ENCODE measurements around the gene FBXO46. TPM values are rescaled to one million over a fixed set of nuclear protein-coding genes. Genes with fewer than 3 reads are reported as not detected.

FBXO46 gene
- total and polyA plus RNA-seq, 2 donors (not counting 3 experiments of a cell fraction or from before 2014, with no cell fraction given): 7.7 to 21.2 TPM

DNA sequence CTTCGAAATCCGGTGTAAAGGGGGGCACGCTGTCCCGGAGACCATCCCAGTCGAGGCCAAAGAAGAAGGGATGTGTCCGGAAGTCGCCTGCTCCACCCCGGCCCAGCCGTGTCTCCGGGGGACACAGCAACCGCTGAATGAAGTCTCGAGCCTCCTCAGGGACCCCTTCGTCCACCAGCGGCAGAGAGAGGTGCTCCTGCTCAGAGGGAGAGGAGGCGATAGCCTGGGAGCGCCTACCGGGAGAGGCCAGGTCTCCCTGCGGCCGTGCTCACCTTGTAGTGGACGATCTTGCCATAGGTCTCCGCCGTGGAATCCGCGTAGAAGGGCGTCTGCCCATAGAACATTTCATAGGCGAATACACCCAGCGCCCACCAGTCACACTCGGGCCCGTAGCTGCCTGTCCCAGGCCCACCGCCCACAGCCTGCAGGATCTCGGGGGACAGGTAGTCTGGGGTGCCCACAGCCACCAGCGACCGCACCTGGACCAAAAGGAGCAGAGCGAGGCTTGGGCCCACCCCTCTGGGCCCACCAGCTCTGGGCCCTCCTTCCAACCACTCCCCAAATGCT lies 46.8 kb upstream of the FBXO46 start:
- peaks cover 5% of the 10 kb centered on the region for H3K4me1 ChIP-seq (ENCODE audit: control insufficient read depth, extremely low read depth, insufficient read depth, low read length)
- no peak overlapping the region for H2AFZ ChIP-seq (ENCODE audit: low read depth, low read length)
- dilution Hi-C loops (cut with MboI; ENCODE audit: extremely low pct_ligation_motif_present, low sequenced_read_pairs) (no loop called here), intact Hi-C loops (cut with micrococcal nuclease) (no loop called here)
- no peak overlapping the region for H3K27ac ChIP-seq (ENCODE audit: insufficient read depth, low read depth, low read length)
- DNase-seq (ENCODE audit: low read depth, low spot score) (no peak), FAIRE-seq (no peak)
- no peaks in the 10 kb centered on the region for H3K79me2 ChIP-seq (ENCODE audit: control insufficient read depth, insufficient read depth, low read length)
- no peaks in the 10 kb centered on the region for H4K20me1 ChIP-seq (replicated peaks; ENCODE audit: control insufficient read depth, extremely low read depth, insufficient read depth, low read length)
- no peaks in the 10 kb centered on the region for H3K9me3 ChIP-seq (replicated peaks; ENCODE audit: control insufficient read depth, insufficient read depth, low read length)
- H3K9me1 ChIP-seq (replicated peaks; ENCODE audit: control insufficient read depth, extremely low read depth, insufficient read depth, low read length): no peaks in the 10 kb centered on the region
- ChIA-PET CTCF (no interaction called here), POLR2A (no interaction called here)
- H3K4me3 ChIP-seq (replicated peaks in 1 of 3; ENCODE audit: insufficient read depth in 1 of 3, low read depth in 1 of 3, low read length in 3 of 3): no peak overlapping the region
- no peaks in the 10 kb centered on the region for H3K27me3 ChIP-seq (ENCODE audit: control insufficient read depth in 2 of 2, insufficient read depth in 2 of 2, low read length in 2 of 2)
- TF ChIP-seq, protein P1, sequence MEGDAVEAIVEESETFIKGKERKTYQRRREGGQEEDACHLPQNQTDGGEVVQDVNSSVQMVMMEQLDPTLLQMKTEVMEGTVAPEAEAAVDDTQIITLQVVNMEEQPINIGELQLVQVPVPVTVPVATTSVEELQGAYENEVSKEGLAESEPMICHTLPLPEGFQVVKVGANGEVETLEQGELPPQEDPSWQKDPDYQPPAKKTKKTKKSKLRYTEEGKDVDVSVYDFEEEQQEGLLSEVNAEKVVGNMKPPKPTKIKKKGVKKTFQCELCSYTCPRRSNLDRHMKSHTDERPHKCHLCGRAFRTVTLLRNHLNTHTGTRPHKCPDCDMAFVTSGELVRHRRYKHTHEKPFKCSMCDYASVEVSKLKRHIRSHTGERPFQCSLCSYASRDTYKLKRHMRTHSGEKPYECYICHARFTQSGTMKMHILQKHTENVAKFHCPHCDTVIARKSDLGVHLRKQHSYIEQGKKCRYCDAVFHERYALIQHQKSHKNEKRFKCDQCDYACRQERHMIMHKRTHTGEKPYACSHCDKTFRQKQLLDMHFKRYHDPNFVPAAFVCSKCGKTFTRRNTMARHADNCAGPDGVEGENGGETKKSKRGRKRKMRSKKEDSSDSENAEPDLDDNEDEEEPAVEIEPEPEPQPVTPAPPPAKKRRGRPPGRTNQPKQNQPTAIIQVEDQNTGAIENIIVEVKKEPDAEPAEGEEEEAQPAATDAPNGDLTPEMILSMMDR (IDR thresholded peaks at IDR 0.05; ENCODE audit: extremely low read depth in 1 of 2, insufficient read depth in 1 of 2, low read depth in 1 of 2, low read length in 2 of 2): no peak
- TF ChIP-seq, protein P2, sequence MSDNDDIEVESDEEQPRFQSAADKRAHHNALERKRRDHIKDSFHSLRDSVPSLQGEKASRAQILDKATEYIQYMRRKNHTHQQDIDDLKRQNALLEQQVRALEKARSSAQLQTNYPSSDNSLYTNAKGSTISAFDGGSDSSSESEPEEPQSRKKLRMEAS (IDR thresholded peaks at IDR 0.05; ENCODE audit: insufficient read depth, insufficient read length): no peak
- no peak for TF ChIP-seq POLR2AphosphoS5 (IDR thresholded peaks at IDR 0.05; ENCODE audit: insufficient read depth, low read depth, low read length)
- no peak for TF ChIP-seq JUN (IDR thresholded peaks at IDR 0.05; ENCODE audit: borderline replicate concordance, insufficient read depth, insufficient read length, low read depth)
- no peak for TF ChIP-seq MYC (IDR thresholded peaks at IDR 0.05; ENCODE audit: low read depth, low read length)
- TF ChIP-seq GATA2 (IDR thresholded peaks at IDR 0.05; ENCODE audit: insufficient read depth, insufficient read length, low read depth, low read length): no peak
- no peak for TF ChIP-seq FOS (IDR thresholded peaks at IDR 0.05; ENCODE audit: borderline replicate concordance, insufficient read depth, low read length)
- TF ChIP-seq POLR2A (IDR thresholded peaks at IDR 0.05; ENCODE audit: low read depth, low read length): no peak
- no peak for TF ChIP-seq EZH2 (IDR thresholded peaks at IDR 0.05; ENCODE audit: borderline replicate concordance, low read depth, low read length, severe bottlenecking)
- no peak overlapping the region for H3K9ac ChIP-seq (replicated peaks; ENCODE audit: extremely low read depth, insufficient read depth, low read length)
- BruUV-seq (replicated peaks): no TSS peak
- peaks cover 3 to 15% of the 10 kb centered on the region in 2 experiments for H3K36me3 ChIP-seq (ENCODE audit: control insufficient read depth in 2 of 2, extremely low read depth in 1 of 2, insufficient read depth in 2 of 2, low read length in 2 of 2)
- no peak overlapping the region for H3K4me2 ChIP-seq (ENCODE audit: insufficient read depth, low read length)

All from endothelial cell of umbilical vein (primary cell).